NCI-H2196 treated with DMSO at 0.1 percent for 48 hours (cell line): ENCODE measurements around the gene TGFBR3L.
"Not testable (repeated sequence)": the region's sequence is repeated elsewhere in the genome, so short reads cannot be mapped to it uniquely, and the experiment has no call there.

Experiments used
- DNase-seq: peaks from one replicate; lab custom pipeline; 2025; ENCODE audit not compliant: unreplicated experiment; lab: John Stamatoyannopoulos, UW

Gene TGFBR3L

GRCh38 chr19:7879111-7879807, 35.4 kb upstream of the TGFBR3L start:
- no peak for DNase-seq

GRCh38 chr19:7879836-7880235, 34.8 kb upstream of the TGFBR3L start:
- DNase-seq = no peak

GRCh38 chr19:7881910-7882309, 32.7 kb upstream of the TGFBR3L start:
- DNase-seq = no peak

GRCh38 chr19:7883105-7883504, 31.5 kb upstream of the TGFBR3L start:
- no peak for DNase-seq

GRCh38 chr19:7883796-7884570, 30.6 kb upstream of the TGFBR3L start:
- no peak for DNase-seq

GRCh38 chr19:7885818-7886217, 28.8 kb upstream of the TGFBR3L start:
- DNase-seq = no peak

GRCh38 chr19:7887408-7888144, 27.1 kb upstream of the TGFBR3L start:
- no peak for DNase-seq

GRCh38 chr19:7888145-7888825, 26.3 kb upstream of the TGFBR3L start, which contains the start of gene LRRC8E:
TSS of gene LRRC8E (plus strand) at chr19:7888510. CDS start at chr19:7895604, 7,094 bp downstream.
- no peak for DNase-seq

- DNase-seq = no peak
These were observed 25.8 kb upstream of the TGFBR3L start for GRCh38 chr19:7888826-7889217.

GRCh38 chr19:7893362-7894101, 21.1 kb upstream of the TGFBR3L start:
- DNase-seq = not testable (repeated sequence)

- no peak for DNase-seq
These were observed 19.9 kb upstream of the TGFBR3L start for GRCh38 chr19:7894612-7895309.

- no peak for DNase-seq
These were observed 19.1 kb upstream of the TGFBR3L start for GRCh38 chr19:7895565-7895964.

- DNase-seq = no peak
These were observed 17.3 kb upstream of the TGFBR3L start for GRCh38 chr19:7897292-7897691.

GRCh38 chr19:7898967-7899366, 15.7 kb upstream of the TGFBR3L start:
- no peak for DNase-seq

GRCh38 chr19:7899751-7900378, 14.8 kb upstream of the TGFBR3L start:
- DNase-seq = no peak

GRCh38 chr19:7900401-7900870, 14.2 kb upstream of the TGFBR3L start:
- no peak for DNase-seq

- DNase-seq = no peak
These were observed 13.7 kb upstream of the TGFBR3L start for GRCh38 chr19:7900931-7901330.

- no peak for DNase-seq
These were observed 13.3 kb upstream of the TGFBR3L start for GRCh38 chr19:7901337-7901736.

- no peak for DNase-seq
These were observed 11.8 kb upstream of the TGFBR3L start for GRCh38 chr19:7902796-7903243.
